Stimulated activated CD4-positive, alpha-beta T cell treated with anti-CD3 and anti-CD28 coated beads, TNF-alpha, amount 100 ng/mL, for 1 hour (primary cell): ENCODE measurements around the gene RMND1.
"Not testable (repeated sequence)": the region's sequence is repeated elsewhere in the genome, so short reads cannot be mapped to it uniquely, and the experiment has no call there.

Experiments used
- DNase-seq, 3 donors: peaks; one replicate each; pipeline ENCODE4 v3.0.0-alpha.2; 2020; ENCODE audit warnings: low read depth in 3 of 3, low spot score in 1 of 3

The RMND1 gene

GRCh38 chr6:151452750-151453427 is 963 bp upstream of the RMND1 start:
- DNase-seq: no peak

GRCh38 chr6:151451417-151451949 is 443 bp downstream of the RMND1 start:
- DNase-seq: no peak

- DNase-seq: not testable (repeated sequence)
Observed at GRCh38 chr6:151450928-151451327, 998 bp downstream of the RMND1 start.

GRCh38 chr6:151448623-151449022 is 3.3 kb downstream of the RMND1 start:
- DNase-seq: no peak

GRCh38 chr6:151447237-151447636 is 4.7 kb downstream of the RMND1 start:
- no peak for DNase-seq

GRCh38 chr6:151445482-151445881 is 6.4 kb downstream of the RMND1 start:
- DNase-seq: no peak

DNA sequence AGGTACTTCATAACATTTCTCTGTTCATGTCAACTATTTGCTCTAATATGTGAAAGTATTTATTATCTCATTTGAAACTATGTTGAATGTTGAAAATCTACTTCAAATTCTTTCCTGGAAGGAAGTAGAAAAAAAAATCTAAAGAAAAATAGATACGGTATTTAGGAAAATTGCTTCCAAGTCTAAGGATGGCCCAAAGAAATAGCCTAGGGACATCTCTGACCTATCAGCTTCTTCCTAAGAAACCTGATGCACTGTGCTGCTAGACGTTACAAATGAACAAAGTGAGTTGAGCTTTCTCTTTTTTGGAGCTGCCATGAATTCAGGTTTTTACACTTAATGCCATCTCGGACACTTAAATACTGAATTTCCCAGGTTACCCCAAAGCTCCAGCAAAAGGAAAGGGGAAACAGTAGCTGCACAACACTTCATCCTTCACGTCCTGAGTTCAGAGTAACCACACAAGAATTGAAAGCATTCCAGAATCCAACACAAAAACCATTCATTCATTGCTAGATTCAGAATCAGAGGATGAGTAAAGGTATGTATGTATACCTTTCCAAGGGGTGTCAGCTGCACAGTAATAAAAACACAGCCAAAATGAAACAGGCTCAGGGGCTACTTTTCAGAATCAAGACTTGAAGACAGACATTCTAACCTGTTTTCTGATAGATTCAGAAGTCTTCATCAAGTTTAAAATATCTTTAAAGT is 7.9 kb downstream of the RMND1 start:
- no peak for DNase-seq

DNA sequence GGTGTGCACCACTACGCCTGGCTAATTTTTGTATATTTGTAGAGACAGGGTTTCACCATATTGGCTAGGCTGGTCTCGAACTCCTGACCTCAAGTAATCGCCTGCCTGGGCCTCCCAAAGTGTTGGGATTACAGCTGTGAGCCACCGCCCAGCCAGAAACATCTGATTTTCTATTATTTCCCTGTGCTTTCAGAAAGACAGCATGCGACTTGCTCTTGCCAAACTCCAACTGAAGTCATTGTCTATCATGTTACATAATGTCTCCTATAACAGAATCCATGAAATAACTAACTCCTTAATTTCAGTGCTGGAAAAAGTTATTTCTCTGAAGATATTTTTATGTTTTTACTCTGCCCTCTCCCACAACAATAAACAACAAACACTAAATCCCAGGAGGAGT is 8.5 kb downstream of the RMND1 start:
- DNase-seq: no peak

DNA sequence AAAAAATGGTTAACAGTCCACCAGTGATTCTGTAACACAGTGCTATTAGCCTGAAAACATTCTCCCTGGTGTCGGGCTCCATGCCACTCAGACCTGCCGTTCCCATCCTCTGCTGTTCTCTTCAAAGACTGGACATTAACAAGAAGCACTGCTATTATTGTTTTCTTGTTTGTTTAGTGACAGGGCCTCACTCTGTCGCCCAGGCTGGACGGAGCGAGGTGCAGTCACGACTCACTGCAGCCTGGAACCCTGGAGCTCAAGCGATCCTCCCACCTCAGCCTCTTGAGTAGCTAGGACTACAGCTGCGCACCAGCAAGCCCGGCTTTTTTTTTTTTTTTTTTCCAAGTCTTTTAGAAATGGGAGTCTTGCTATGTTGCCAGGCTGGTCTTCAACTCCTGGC is 9.6 kb downstream of the RMND1 start:
- DNase-seq: no peak

DNA sequence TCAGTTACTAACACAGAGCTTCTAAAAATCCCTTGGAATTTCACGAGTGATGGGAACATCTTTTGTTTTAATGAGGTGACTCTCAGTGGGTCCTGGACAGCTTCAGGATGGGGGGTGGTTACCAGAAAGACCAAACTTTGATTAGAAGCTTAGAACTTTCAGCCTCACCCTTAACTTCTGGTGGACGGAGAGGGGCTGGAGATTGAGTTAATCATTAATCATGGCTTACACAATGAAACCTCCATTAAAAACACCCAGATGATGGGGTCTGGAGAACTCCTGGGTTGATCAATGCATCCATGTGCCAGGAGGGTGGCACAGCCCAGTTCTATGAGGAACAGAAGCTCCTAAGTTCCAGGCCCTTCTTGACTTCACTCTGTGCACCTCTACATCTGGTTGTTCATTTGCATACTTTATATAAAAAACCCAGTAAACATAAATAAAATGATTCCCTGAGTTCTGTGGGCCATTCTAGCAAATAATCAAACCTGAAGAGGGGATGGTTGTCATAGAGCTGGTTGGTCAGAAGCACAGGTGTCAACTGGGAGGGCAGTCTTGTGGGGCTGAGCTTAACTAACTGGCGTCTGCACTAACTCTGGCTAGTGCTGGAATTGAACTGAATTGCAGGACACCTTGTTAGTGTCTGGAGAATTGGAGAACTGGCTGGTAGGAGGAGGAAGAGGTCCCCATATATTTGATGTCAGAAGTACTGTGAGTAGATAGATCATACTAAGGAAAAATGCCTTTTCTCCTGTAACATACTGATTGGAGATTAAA is 10.3 kb downstream of the RMND1 start:
- DNase-seq: no peak

DNA sequence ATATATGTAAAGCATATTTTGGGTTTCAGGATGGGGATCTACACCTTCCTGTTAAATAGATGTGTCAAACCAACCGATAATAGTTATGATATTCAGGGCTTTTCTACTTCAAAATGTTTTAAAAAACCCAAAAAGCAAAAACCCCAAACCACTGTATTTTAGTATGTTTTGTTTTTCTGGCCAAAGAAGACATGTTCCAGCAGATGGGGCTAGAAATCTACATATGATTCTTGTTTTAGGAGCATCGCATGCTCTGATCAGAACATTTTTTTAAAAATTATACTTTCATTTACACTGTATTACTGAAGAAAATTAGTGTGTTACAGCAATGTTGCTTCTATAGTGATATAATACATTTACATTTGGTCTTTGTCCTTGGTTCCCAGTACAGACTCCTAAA is 11.0 kb downstream of the RMND1 start:
- no peak for DNase-seq

GRCh38 chr6:151440498-151440897 is 11.4 kb downstream of the RMND1 start:
- no peak for DNase-seq

GRCh38 chr6:151437401-151437800 is 14.5 kb downstream of the RMND1 start:
- DNase-seq: no peak

DNA sequence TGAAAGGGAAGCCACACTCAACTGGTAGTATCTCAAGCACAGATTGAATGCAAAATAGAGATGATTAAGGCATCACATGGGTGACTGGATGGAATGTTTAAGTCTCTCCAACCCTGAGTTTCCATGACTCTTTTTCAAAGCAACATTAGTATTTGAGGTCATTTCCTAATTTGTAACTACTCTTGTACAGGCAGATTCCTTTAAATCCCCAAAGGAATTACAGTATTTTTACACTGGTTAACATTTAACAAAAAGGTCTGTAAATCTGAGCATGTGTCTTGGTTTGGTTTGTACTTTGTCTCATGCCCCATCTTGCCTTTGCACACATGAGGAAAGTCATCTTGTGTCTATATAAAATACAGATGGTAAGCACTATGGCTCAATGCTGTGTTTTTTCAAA is 15.1 kb downstream of the RMND1 start:
- DNase-seq: no peak

- DNase-seq: no peak
Observed at GRCh38 chr6:151436300-151436699, 15.6 kb downstream of the RMND1 start.

DNA sequence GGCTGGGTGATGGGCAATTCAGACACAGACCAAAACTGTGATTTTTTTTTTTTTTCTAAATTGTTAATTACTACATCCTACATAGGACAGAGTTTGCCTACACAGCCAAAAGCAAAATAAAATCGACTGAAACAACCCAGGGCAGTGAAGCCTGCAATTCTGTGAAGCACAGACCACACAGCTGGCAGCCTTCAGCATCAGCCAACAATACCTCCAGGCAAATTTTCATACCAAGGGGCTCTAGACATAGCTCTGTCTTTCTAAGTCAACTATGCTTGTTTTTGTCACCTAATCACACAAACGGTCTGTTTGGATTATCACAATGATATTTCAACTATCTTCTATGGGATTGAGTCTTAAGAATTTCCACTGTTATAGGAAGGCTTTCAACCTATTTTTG is 17.6 kb downstream of the RMND1 start:
- DNase-seq: no peak

DNA sequence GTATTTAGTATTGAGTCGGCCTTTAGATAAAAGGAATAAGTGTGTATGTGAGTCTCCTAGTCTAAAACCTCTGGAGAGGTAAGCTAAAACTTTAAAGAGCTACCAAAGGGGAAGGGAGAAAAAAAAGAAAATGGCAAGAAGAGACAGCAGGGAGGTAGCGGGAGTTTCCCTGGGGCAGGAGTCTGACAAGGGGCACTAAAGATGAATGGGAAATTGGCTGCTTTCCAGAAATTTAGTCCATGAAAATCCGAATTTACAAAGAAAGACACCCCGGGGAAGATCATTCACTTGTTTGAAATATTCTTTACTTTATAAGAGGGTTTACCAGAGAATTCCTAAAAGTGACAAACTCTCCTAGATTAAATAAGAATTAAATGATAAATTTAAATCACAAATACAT is 19.3 kb downstream of the RMND1 start:
- no peak for DNase-seq

DNA sequence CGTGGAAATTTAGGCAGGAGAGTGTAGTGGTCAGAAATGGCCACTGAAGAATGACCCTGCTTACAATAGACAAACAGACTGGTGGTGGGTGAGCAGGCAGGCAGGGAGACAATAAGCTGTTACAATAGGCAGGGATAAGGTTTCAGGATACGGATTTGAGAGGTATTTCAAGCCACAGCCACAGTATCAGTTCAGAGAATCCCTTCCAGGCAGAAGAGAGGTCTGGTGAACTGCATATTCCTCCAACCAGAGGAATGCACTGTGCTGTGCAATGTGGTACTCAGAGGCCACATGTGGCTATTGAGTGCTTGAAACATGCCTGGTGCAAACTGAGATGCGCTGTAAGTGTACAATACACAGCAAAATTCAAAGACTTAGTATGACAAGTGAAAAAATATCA is 20.6 kb downstream of the RMND1 start:
- DNase-seq: no peak

DNA sequence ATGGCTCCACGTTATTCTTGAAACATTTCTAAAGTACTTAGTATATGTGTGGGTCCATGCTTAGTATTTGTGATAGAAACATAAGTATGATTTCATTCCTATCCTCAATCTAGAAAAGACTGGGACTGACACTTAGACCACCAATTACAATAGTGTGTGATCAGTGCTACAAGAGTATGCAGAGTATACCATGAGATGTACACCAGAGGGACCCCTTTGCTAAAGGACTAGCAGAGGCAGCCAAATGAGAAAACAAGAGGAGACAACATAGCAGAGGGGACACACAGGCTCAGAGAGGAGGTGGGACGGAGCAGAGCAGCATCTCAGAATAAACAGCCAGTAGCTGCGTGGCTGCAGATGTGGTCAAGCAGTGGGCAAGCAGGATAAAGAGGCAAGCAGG is 21.0 kb downstream of the RMND1 start:
- no peak for DNase-seq

DNA sequence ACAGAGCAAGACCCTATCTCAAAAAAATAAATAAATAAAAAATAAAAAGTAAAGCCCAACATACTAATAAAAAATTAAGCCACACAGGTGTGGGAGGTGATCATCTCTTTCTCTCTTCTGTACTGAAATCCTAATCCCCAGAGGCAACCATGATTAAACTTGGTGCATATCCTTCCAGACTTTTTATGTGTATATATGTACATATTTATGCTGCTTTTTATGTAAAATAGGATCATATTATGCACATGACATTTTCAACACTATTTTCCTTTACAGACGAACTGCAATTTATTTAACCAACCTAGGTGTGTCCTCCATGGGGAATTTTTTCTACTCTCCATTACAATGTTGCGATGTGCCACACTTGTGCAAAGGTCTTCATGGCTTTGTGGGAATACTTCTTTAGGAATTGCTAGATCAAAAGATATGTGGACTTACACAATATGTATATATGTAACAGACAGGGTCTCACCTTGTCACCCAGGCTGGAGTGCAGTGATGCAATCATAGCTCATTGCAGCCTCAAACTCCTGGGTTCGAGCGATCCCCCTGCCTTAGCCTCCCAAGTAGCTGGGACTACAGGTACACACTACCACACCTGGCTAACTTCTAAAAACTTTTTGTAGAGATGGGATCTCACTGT is 23.7 kb downstream of the RMND1 start:
- DNase-seq: no peak

DNA sequence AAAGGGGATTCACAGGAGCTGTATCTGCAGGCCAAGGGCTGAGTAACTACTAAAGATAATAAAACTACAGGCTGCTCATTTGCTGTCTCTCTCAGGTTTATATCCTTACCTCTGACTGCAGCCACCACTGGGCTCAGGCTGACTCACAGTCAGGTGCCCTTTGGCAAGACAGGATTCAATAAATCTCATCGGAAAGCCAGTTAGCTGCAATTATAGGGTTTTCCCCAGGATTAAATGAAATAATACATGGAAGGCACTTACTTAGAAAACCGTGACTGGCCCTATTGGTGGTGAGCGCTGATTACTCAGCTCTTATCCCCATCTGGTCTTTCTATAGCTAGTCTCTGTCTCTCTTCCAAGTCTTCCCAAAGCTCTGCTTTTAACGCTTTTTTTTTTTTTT is 26.4 kb downstream of the RMND1 start:
- no peak for DNase-seq

- DNase-seq: no peak
Observed at GRCh38 chr6:151422981-151423380, 28.9 kb downstream of the RMND1 start.
